ENCODE data around the gene SNED1. TPM values are rescaled to one million over a fixed set of nuclear protein-coding genes. Genes with fewer than 3 reads are reported as not detected.

SNED1 gene
- total and polyA plus RNA-seq, 4 donors = 0.65 to 18.1 (median 2.8) TPM

DNA sequence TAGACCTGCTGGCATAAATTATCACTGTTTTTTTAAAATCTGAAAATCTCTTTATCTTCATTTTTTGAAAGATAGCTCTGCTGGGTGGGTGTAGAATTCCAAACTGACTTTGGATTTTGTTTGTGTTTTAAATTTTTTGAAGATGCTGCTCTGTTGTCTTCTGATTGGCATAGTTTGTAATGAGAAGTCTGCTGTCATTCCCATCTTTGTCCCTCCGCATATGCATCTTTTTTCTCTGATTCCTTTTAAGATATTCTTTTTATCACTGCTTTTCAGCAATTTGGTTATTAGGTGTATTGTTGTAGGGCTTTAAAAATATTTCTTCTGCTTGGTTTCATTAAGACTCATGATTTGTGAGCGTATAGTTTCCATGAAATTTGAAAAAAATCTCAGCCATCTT lies 7.2 kb downstream of the SNED1 start:
- Histone ChIP-seq H3K27me3 (ENCODE audit: control insufficient read depth in 4 of 4, insufficient read depth in 4 of 4, low read length in 3 of 4) (no peaks in the 10 kb centered on the region), H3K4me1 (ENCODE audit: control insufficient read depth in 4 of 4, insufficient read depth in 4 of 4, low read length in 3 of 4) (peaks cover 2 to 25% (median 6%) of the 10 kb centered on the region in 4 donors), H3K27ac (ENCODE audit: low read depth in 1 of 2, low read length in 2 of 2) (no peak overlapping the region), H3K4me3 (ENCODE audit: low read depth in 1 of 3, low read length in 3 of 3) (no peak overlapping the region), H3K9me3 (ENCODE audit: control insufficient read depth in 4 of 4, low read length in 3 of 4) (peaks cover 5 to 10% (median 8%) of the 10 kb centered on the region in 4 donors), H3K36me3 (ENCODE audit: control insufficient read depth in 4 of 4, insufficient read depth in 3 of 4, low read depth in 1 of 4, low read length in 3 of 4) (peaks cover 0 to 9% (median 4%) of the 10 kb centered on the region in 4 donors), H3K9ac (ENCODE audit: low read depth in 1 of 2, low read length in 2 of 2) (no peak overlapping the region)
- 96% methylated on average over 2 of the region's 2 CpGs for WGBS
- TF ChIP-seq, protein P1, sequence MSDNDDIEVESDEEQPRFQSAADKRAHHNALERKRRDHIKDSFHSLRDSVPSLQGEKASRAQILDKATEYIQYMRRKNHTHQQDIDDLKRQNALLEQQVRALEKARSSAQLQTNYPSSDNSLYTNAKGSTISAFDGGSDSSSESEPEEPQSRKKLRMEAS (IDR thresholded peaks at IDR 0.05) = no peak
- no peak for TF ChIP-seq JUND (IDR thresholded peaks at IDR 0.05)
- no peak for TF ChIP-seq FOXA2 (IDR thresholded peaks at IDR 0.05)
- TF ChIP-seq SP1 (IDR thresholded peaks at IDR 0.05) = no peak
- TF ChIP-seq GABPA (IDR thresholded peaks at IDR 0.05 in 1 of 2, conservative IDR thresholded peaks at IDR 0.05 in 1 of 2) = no peak
- no peak for TF ChIP-seq YY1 (IDR thresholded peaks at IDR 0.05)
- no peak for TF ChIP-seq HNF4A (conservative IDR thresholded peaks at IDR 0.05)
- TF ChIP-seq, protein P2, sequence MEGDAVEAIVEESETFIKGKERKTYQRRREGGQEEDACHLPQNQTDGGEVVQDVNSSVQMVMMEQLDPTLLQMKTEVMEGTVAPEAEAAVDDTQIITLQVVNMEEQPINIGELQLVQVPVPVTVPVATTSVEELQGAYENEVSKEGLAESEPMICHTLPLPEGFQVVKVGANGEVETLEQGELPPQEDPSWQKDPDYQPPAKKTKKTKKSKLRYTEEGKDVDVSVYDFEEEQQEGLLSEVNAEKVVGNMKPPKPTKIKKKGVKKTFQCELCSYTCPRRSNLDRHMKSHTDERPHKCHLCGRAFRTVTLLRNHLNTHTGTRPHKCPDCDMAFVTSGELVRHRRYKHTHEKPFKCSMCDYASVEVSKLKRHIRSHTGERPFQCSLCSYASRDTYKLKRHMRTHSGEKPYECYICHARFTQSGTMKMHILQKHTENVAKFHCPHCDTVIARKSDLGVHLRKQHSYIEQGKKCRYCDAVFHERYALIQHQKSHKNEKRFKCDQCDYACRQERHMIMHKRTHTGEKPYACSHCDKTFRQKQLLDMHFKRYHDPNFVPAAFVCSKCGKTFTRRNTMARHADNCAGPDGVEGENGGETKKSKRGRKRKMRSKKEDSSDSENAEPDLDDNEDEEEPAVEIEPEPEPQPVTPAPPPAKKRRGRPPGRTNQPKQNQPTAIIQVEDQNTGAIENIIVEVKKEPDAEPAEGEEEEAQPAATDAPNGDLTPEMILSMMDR (IDR thresholded peaks at IDR 0.05; ENCODE audit: low read depth, low read length, missing input control) = no peak
- no peak for TF ChIP-seq RAD21 (IDR thresholded peaks at IDR 0.05)
- TF ChIP-seq NR2F2 (IDR thresholded peaks at IDR 0.05) = no peak
- TF ChIP-seq, protein P3, sequence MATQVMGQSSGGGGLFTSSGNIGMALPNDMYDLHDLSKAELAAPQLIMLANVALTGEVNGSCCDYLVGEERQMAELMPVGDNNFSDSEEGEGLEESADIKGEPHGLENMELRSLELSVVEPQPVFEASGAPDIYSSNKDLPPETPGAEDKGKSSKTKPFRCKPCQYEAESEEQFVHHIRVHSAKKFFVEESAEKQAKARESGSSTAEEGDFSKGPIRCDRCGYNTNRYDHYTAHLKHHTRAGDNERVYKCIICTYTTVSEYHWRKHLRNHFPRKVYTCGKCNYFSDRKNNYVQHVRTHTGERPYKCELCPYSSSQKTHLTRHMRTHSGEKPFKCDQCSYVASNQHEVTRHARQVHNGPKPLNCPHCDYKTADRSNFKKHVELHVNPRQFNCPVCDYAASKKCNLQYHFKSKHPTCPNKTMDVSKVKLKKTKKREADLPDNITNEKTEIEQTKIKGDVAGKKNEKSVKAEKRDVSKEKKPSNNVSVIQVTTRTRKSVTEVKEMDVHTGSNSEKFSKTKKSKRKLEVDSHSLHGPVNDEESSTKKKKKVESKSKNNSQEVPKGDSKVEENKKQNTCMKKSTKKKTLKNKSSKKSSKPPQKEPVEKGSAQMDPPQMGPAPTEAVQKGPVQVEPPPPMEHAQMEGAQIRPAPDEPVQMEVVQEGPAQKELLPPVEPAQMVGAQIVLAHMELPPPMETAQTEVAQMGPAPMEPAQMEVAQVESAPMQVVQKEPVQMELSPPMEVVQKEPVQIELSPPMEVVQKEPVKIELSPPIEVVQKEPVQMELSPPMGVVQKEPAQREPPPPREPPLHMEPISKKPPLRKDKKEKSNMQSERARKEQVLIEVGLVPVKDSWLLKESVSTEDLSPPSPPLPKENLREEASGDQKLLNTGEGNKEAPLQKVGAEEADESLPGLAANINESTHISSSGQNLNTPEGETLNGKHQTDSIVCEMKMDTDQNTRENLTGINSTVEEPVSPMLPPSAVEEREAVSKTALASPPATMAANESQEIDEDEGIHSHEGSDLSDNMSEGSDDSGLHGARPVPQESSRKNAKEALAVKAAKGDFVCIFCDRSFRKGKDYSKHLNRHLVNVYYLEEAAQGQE (IDR thresholded peaks at IDR 0.05) = no peak
- DNase-seq (ENCODE audit: low spot score) = no peak

DNA sequence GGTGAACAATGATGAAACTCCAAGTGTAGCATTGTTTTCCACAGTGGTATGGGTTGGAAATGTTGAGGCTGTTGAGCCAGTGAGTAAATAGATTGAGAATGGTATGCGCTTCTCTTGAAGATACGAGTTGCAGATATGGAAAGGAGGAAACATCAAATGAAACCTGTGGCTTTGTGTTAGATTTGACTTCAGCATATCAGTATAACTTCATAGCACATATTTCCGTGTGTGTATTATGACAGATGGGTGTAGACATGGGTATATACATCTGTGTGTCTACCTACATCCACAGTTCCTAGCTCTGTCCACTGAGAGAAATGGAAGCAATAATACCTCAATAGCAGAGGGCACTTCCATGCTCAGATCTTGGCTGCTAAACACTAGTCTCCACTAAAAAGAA lies 8.0 kb downstream of the SNED1 start:
- no peaks in the 10 kb centered on the region for H3K27me3 ChIP-seq (ENCODE audit: control insufficient read depth in 4 of 4, insufficient read depth in 4 of 4, low read length in 3 of 4)
- peaks cover 0 to 9% (median 4%) of the 10 kb centered on the region in 4 donors for H3K36me3 ChIP-seq (ENCODE audit: control insufficient read depth in 4 of 4, insufficient read depth in 3 of 4, low read depth in 1 of 4, low read length in 3 of 4)
- H3K27ac ChIP-seq (ENCODE audit: low read depth in 1 of 2, low read length in 2 of 2) = no peak overlapping the region
- H3K9ac ChIP-seq (ENCODE audit: low read depth in 1 of 2, low read length in 2 of 2) = no peak overlapping the region
- TF ChIP-seq, protein P2 (IDR thresholded peaks at IDR 0.05; ENCODE audit: low read depth, low read length, missing input control) = no peak
- no peak for TF ChIP-seq RXRA (IDR thresholded peaks at IDR 0.05)
- TF ChIP-seq, protein P4, sequence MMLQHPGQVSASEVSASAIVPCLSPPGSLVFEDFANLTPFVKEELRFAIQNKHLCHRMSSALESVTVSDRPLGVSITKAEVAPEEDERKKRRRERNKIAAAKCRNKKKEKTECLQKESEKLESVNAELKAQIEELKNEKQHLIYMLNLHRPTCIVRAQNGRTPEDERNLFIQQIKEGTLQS (IDR thresholded peaks at IDR 0.05) = no peak
- TF ChIP-seq TAF1 (conservative IDR thresholded peaks at IDR 0.05) = no peak
- TF ChIP-seq NR2F2 (IDR thresholded peaks at IDR 0.05) = no peak
- no peak for TF ChIP-seq YY1 (IDR thresholded peaks at IDR 0.05)
- TF ChIP-seq, protein P1 (IDR thresholded peaks at IDR 0.05) = no peak
- TF ChIP-seq SP1 (IDR thresholded peaks at IDR 0.05) = no peak
- TF ChIP-seq EGR1 (IDR thresholded peaks at IDR 0.05; ENCODE audit: low read depth in 2 of 2) = no peak
- TF ChIP-seq, protein P3 (IDR thresholded peaks at IDR 0.05) = no peak
- no peak for TF ChIP-seq FOXA2 (IDR thresholded peaks at IDR 0.05)
- TF ChIP-seq HNF4G (IDR thresholded peaks at IDR 0.05) = no peak
- TF ChIP-seq GABPA (IDR thresholded peaks at IDR 0.05 in 1 of 2, conservative IDR thresholded peaks at IDR 0.05 in 1 of 2) = no peak
- TF ChIP-seq HNF4A (conservative IDR thresholded peaks at IDR 0.05) = no peak
- H3K4me3 ChIP-seq (ENCODE audit: low read depth in 1 of 3, low read length in 3 of 3) = no peak overlapping the region
- peaks cover 5 to 10% (median 8%) of the 10 kb centered on the region in 4 donors for H3K9me3 ChIP-seq (ENCODE audit: control insufficient read depth in 4 of 4, low read length in 3 of 4)
- H3K4me1 ChIP-seq (ENCODE audit: control insufficient read depth in 4 of 4, insufficient read depth in 4 of 4, low read length in 3 of 4) = peaks cover 2 to 18% (median 3%) of the 10 kb centered on the region in 4 donors
- 86% methylated on average over 3 of the region's 3 CpGs for WGBS
- no peak for DNase-seq (ENCODE audit: low spot score)
